Cardiac muscle cell (in vitro differentiated cells and primary cell): Measurements from ENCODE around the gene FGD4. TPM values are rescaled to one million over a fixed set of nuclear protein-coding genes. Genes with fewer than 3 reads are reported as not detected.
"Not testable (repeated sequence)": the region's sequence is repeated elsewhere in the genome, so short reads cannot be mapped to it uniquely, and the experiment has no call there.

Experiments
- DNase-seq, 2 donors: peaks; one replicate each; pipeline versions ENCODE4 v3.0.0 to v3.0.0-alpha.2; 2010 to 2017; ENCODE audit warnings: low read depth in 1 of 2, low spot score in 1 of 2
- H3K27ac ChIP-seq: fragments of 200-600 bp; sonication (generic); 2 replicates; pipeline ENCODE4 v1.5.1; 2016
- H3K27me3 ChIP-seq: fragments of 200-600 bp; sonication (generic); 2 replicates; pipeline ENCODE4 v1.6.0; 2016; ENCODE audit warnings: control low read depth
- H3K36me3 ChIP-seq: fragments of 200-600 bp; sonication (generic); 2 replicates; pipeline ENCODE4 v1.5.1; 2016; ENCODE audit warnings: control low read depth
- H3K4me1 ChIP-seq: fragments of 200-600 bp; sonication (generic); 2 replicates; pipeline ENCODE4 v1.8.1; 2017; ENCODE audit warnings: low read depth, mild to moderate bottlenecking, mixed run types
- H3K4me3 ChIP-seq: fragments of 200-600 bp; sonication (generic); 2 replicates; pipeline ENCODE4 v1.5.1; 2016; ENCODE audit warnings: mild to moderate bottlenecking
- H3K9me3 ChIP-seq: fragments of 200-600 bp; sonication (generic); 2 replicates; pipeline ENCODE4 v1.5.1; 2017; ENCODE audit warnings: low read depth, mild to moderate bottlenecking, control low read depth
- CTCF ChIP-seq: IDR thresholded peaks from 2 replicates; pipeline ENCODE4 v1.5.1; 2012; ENCODE audit warnings: low read depth, mild to moderate bottlenecking, low read length
- polyA plus RNA-seq: library from polyadenylated mRNA; unstranded; fragments of >200 nt; fragmentation: Nextera tagmentation; extraction: Ambion mirVana; gene quantifications from 2 replicates; pipeline ENCODE4 v1.2.1, GENCODE V29; 2016
- total RNA-seq: library from RNA; depleted of rRNA; stranded (reverse); fragments of >200 nt; gene quantifications from 2 replicates; pipeline ENCODE4 v1.2.3, GENCODE V29; 2016

FGD4 gene
- total and polyA plus RNA-seq, 2 experiments from 2014 or later = 2.5 to 7.3 TPM

- DNase-seq = no peak
- no peaks in the 10 kb centered on the region for H3K36me3 ChIP-seq
- H3K4me1 ChIP-seq = peaks cover 7% of the 10 kb centered on the region
- H3K27me3 ChIP-seq = no peaks in the 10 kb centered on the region
- H3K27ac ChIP-seq = no peak overlapping the region
- no peak overlapping the region for H3K4me3 ChIP-seq
- no peaks in the 10 kb centered on the region for H3K9me3 ChIP-seq
- no peak for TF ChIP-seq CTCF
Measured at GRCh38 chr12:32517966-32518365, 118.6 kb downstream of the FGD4 start.

- Histone ChIP-seq H3K4me1 (peaks cover 7% of the 10 kb centered on the region), H3K9me3 (no peaks in the 10 kb centered on the region), H3K36me3 (no peaks in the 10 kb centered on the region), H3K27ac (no peak overlapping the region), H3K27me3 (no peaks in the 10 kb centered on the region), H3K4me3 (no peak overlapping the region)
- no peak for DNase-seq
- TF ChIP-seq CTCF = no peak
Measured at GRCh38 chr12:32519047-32519446, 119.7 kb downstream of the FGD4 start.

GRCh38 chr12:32522331-32523221 is 123.2 kb downstream of the FGD4 start:
- H3K36me3 ChIP-seq = no peaks in the 10 kb centered on the region
- DNase-seq = peak in 1 of 2 donors; percentile 22
- H3K9me3 ChIP-seq = no peaks in the 10 kb centered on the region
- H3K4me1 ChIP-seq = no peaks in the 10 kb centered on the region
- H3K4me3 ChIP-seq = no peak overlapping the region
- no peak for TF ChIP-seq CTCF
- H3K27ac ChIP-seq = peak overlapping the region; percentile 6
- H3K27me3 ChIP-seq = no peaks in the 10 kb centered on the region

- not testable (repeated sequence) for H3K4me1 ChIP-seq, H3K27ac ChIP-seq, H3K9me3 ChIP-seq, H3K36me3 ChIP-seq, H3K4me3 ChIP-seq, H3K27me3 ChIP-seq, DNase-seq
Measured at GRCh38 chr12:32525802-32526201, 126.4 kb downstream of the FGD4 start.

- DNase-seq, H3K4me1 ChIP-seq, H3K27ac ChIP-seq, H3K9me3 ChIP-seq, H3K36me3 ChIP-seq, H3K4me3 ChIP-seq, H3K27me3 ChIP-seq: not testable (repeated sequence)
Measured at GRCh38 chr12:32526343-32526742, 127.0 kb downstream of the FGD4 start.

GRCh38 chr12:32532422-32532821 is 133.1 kb downstream of the FGD4 start:
- TF ChIP-seq CTCF = no peak
- no peaks in the 10 kb centered on the region for H3K27me3 ChIP-seq

More at GRCh38 chr12:32532422-32532821, 133.1 kb downstream of the FGD4 start:
- Histone ChIP-seq H3K9me3 (no peaks in the 10 kb centered on the region), H3K27ac (no peak overlapping the region), H3K36me3 (no peaks in the 10 kb centered on the region), H3K4me3 (no peak overlapping the region), H3K4me1 (peaks cover 25% of the 10 kb centered on the region)
- DNase-seq = no peak
